Renal pelvis (tissue), 4 donors: ENCODE results near the gene GDF11. TPM values are rescaled to one million over a fixed set of nuclear protein-coding genes. Genes with fewer than 3 reads are reported as not detected.

ENCODE experiments used
- DNase-seq: peaks from one replicate; pipeline ENCODE4 v3.0.0-alpha.2; 2013
- polyA plus RNA-seq, 3 donors: library from polyadenylated mRNA; unstranded; fragments of 120-200 nt; gene quantifications; one replicate each; pipeline ENCODE4 v1.2.1, GENCODE V29; 2013; ENCODE audit not compliant: insufficient read length in 3 of 3

Gene GDF11
- polyA plus RNA-seq, 3 donors = 21.3 to 24.6 (median 23.9) TPM

- DNase-seq = no peak
These were observed 37.8 kb downstream of the GDF11 start for GRCh38 chr12:55780685-55781084.

GRCh38 chr12:55788546-55788945 is 45.6 kb downstream of the GDF11 start:
- DNase-seq = no peak

- peak; percentile 51 for DNase-seq
These were observed 46.2 kb downstream of the GDF11 start for GRCh38 chr12:55789171-55789570.

GRCh38 chr12:55789893-55790292 is 47.0 kb downstream of the GDF11 start:
- no peak for DNase-seq

- DNase-seq = no peak
These were observed 53.0 kb downstream of the GDF11 start for GRCh38 chr12:55795950-55796349.

- peak; percentile 71 for DNase-seq
These were observed 54.1 kb downstream of the GDF11 start for GRCh38 chr12:55797068-55797467.

- no peak for DNase-seq
These were observed 54.6 kb downstream of the GDF11 start for GRCh38 chr12:55797550-55797949.

Other genes starting within 250 kb of the GDF11 start
- gene OR6C4, start 193.5 kb upstream of the GDF11 start, polyA plus RNA-seq = under 1 TPM in 1 of 3 donors, not detected in 2; 0.04 TPM
- not detected for gene OR2AP1, start 170.7 kb upstream of the GDF11 start, polyA plus RNA-seq
- not detected for gene OR10P1, start 106.2 kb upstream of the GDF11 start, polyA plus RNA-seq
- gene ITGA7, start 35.2 kb upstream of the GDF11 start, polyA plus RNA-seq = 10 to 100 TPM; 38.2 to 43.3 (median 38.9) TPM
- gene BLOC1S1, start 27.1 kb upstream of the GDF11 start, polyA plus RNA-seq = 100 to 1,000 TPM; 114 to 141 (median 120) TPM
- 10 to 100 TPM; 22.2 to 41.6 (median 41.4) TPM for gene RDH5, start 22.7 kb upstream of the GDF11 start, polyA plus RNA-seq
- gene CD63, start 14.1 kb upstream of the GDF11 start, polyA plus RNA-seq = 100 to 1,000 TPM; 637 to 739 (median 680) TPM
- gene SARNP, start 74.6 kb downstream of the GDF11 start, polyA plus RNA-seq = 100 to 1,000 TPM; 105 to 132 (median 112) TPM
- gene ORMDL2, start 74.9 kb downstream of the GDF11 start, polyA plus RNA-seq = 10 to 100 TPM; 30.2 to 36.3 (median 34.8) TPM
- gene DNAJC14, start 86.5 kb downstream of the GDF11 start, polyA plus RNA-seq = 10 to 100 TPM; 44.8 to 46.9 (median 45.3) TPM
- gene MMP19, start 99.8 kb downstream of the GDF11 start, polyA plus RNA-seq = 1 to 10 TPM in 1 of 3 donors, under 1 TPM in 2; 0.61 to 1.2 (median 0.77) TPM
- gene PYM1, start 184.8 kb downstream of the GDF11 start, polyA plus RNA-seq = 10 to 100 TPM; 33.2 to 41.1 (median 36.7) TPM
- gene DGKA, start 188.0 kb downstream of the GDF11 start, polyA plus RNA-seq = 10 to 100 TPM; 17.7 to 26.1 (median 17.7) TPM
- 1 to 10 TPM; 3.3 to 5.2 (median 3.6) TPM for gene PMEL, start 222.9 kb downstream of the GDF11 start, polyA plus RNA-seq
- 10 to 100 TPM; 60.6 to 74.6 (median 61.6) TPM for gene CDK2, start 223.7 kb downstream of the GDF11 start, polyA plus RNA-seq
- 100 to 1,000 TPM; 149 to 175 (median 158) TPM for gene RAB5B, start 231.0 kb downstream of the GDF11 start, polyA plus RNA-seq